Neural progenitor cell (in vitro differentiated cells): ENCODE results near the gene COL25A1. TPM values are rescaled to one million over a fixed set of nuclear protein-coding genes. Genes with fewer than 3 reads are reported as not detected.

ENCODE experiments used
- DNase-seq: peaks from one replicate; pipeline ENCODE4 v3.0.0-alpha.2; 2016; ENCODE audit warnings: low spot score
- H2AFZ ChIP-seq: fragments of 200-600 bp; sonication (generic); replicated peaks from 2 replicates; pipeline ENCODE4 v1.6.1; 2016; ENCODE audit warnings: antibody characterized with exemption
- H3F3A ChIP-seq: fragments of 200-600 bp; sonication (generic); 2 replicates; pipeline ENCODE4 v1.6.1; 2016; ENCODE audit warnings: antibody characterized with exemption, low read depth
- H3K27ac ChIP-seq: fragments of 200-600 bp; sonication (generic); 2 replicates; pipeline ENCODE4 v1.5.1; 2016; ENCODE audit warnings: mild to moderate bottlenecking
- H3K27me3 ChIP-seq: fragments of 200-600 bp; sonication (generic); 2 replicates; pipeline ENCODE4 v1.6.1; 2016; ENCODE audit warnings: mild to moderate bottlenecking, moderate library complexity
- H3K36me3 ChIP-seq: fragments of 200-600 bp; sonication (generic); 2 replicates; pipeline ENCODE4 v1.5.1; 2016
- H3K4me1 ChIP-seq: fragments of 200-600 bp; sonication (generic); 2 replicates; pipeline ENCODE4 v1.6.1; 2016; ENCODE audit warnings: mixed run types
- H3K4me2 ChIP-seq: fragments of 200-600 bp; sonication (generic); 2 replicates; pipeline ENCODE4 v1.6.1; 2016
- H3K4me3 ChIP-seq: fragments of 200-600 bp; sonication (generic); 2 replicates; pipeline ENCODE4 v1.5.1; 2016
- H3K79me2 ChIP-seq: fragments of 200-600 bp; sonication (generic); 2 replicates; pipeline ENCODE4 v1.6.1; 2016; ENCODE audit warnings: low read depth
- H3K9ac ChIP-seq: fragments of 200-600 bp; sonication (generic); 2 replicates; pipeline ENCODE4 v1.6.1; 2016
- H3K9me3 ChIP-seq: fragments of 200-600 bp; sonication (generic); 2 replicates; pipeline ENCODE4 v1.5.1; 2016; ENCODE audit warnings: low read depth
- H4K20me1 ChIP-seq: fragments of 200-600 bp; sonication (generic); 2 replicates; pipeline ENCODE4 v1.6.1; 2016; ENCODE audit warnings: low read depth
- H3K27ac Mint-ChIP-seq: 3 replicates; pipeline ENCODE4 v1.8.0; 2021; ENCODE audit warnings: mixed read lengths
- H3K27me3 Mint-ChIP-seq: 2 replicates; pipeline ENCODE4 v1.8.0; 2022; ENCODE audit warnings: low read depth, mild to moderate bottlenecking, inconsistent platforms, moderate library complexity, mixed read lengths; ENCODE audit not compliant: insufficient read depth
- H3K36me3 Mint-ChIP-seq: 3 replicates; pipeline ENCODE4 v1.8.0; 2021; ENCODE audit warnings: mixed read lengths
- H3K4me1 Mint-ChIP-seq: 3 replicates; pipeline ENCODE4 v1.8.0; 2021; ENCODE audit warnings: mixed read lengths
- H3K4me3 Mint-ChIP-seq: 3 replicates; pipeline ENCODE4 v1.8.0; 2021; ENCODE audit warnings: mild to moderate bottlenecking, moderate library complexity, mixed read lengths
- H3K9me3 Mint-ChIP-seq: 3 replicates; pipeline ENCODE4 v1.8.0; 2020; ENCODE audit warnings: mixed read lengths
- EZH2 ChIP-seq: fragments of 200-600 bp; sonication (generic); IDR thresholded peaks from 2 replicates; pipeline ENCODE4 v1.6.1; 2017; ENCODE audit warnings: antibody characterized with exemption, mild to moderate bottlenecking, moderate library complexity
- EZH2phosphoT487 ChIP-seq: fragments of 200-600 bp; sonication (generic); IDR thresholded peaks from 2 replicates; pipeline ENCODE4 v1.6.1; 2017; ENCODE audit warnings: antibody characterized with exemption
- total RNA-seq: library from RNA; depleted of rRNA; stranded (reverse); fragments of >200 nt; gene quantifications from 2 replicates; pipeline ENCODE4 v1.2.3, GENCODE V29; 2015; ENCODE audit warnings: low replicate concordance
- TF ChIP-seq, protein P1 (sequence below): fragments of 200-600 bp; sonication (generic); IDR thresholded peaks from 2 replicates; pipeline ENCODE4 v1.5.1; 2017; ENCODE audit warnings: antibody characterized with exemption, mild to moderate bottlenecking

COL25A1 gene
- total RNA-seq, 1 donor from 2014 or later, result 1.3 TPM

DNA sequence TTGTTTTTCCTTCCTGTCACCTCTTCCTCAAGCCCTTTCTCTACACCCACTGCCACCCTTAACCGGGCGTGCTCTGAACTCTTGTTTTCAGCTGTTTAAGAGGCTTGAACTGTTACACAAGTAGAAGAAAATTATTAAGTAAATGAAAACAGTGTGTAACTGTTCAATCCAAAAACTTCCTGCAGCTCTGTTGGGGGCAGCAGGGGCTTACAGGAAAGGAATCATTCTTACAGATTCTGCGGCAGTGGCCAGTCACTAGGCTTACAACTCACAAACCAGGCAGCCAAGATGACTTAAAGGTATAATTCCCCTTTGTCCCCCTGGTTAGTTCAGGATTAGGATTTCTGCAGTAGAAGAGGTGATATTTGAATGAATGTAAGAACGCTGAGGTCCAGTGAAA is 469.4 kb downstream of the COL25A1 start:
- H3K4me2 ChIP-seq, result no peak overlapping the region
- Mint-ChIP-seq H3K4me3 (no peak overlapping the region), H3K27ac (no peak overlapping the region), H3K27me3 (no peaks in the 10 kb centered on the region), H3K9me3 (no peaks in the 10 kb centered on the region), H3K36me3 (no peaks in the 10 kb centered on the region), H3K4me1 (peaks cover 2% of the 10 kb centered on the region)
- peak; percentile 40 for DNase-seq
- H3K9me3 ChIP-seq, result no peaks in the 10 kb centered on the region
- H3K4me3 ChIP-seq, result no peak overlapping the region
- no peaks in the 10 kb centered on the region for H4K20me1 ChIP-seq
- H3F3A ChIP-seq, result no peaks in the 10 kb centered on the region
- H3K79me2 ChIP-seq, result no peaks in the 10 kb centered on the region
- H3K9ac ChIP-seq, result no peak overlapping the region
- H2AFZ ChIP-seq, result no peak overlapping the region
- H3K27ac ChIP-seq, result no peak overlapping the region
- H3K27me3 ChIP-seq, result no peaks in the 10 kb centered on the region
- H3K36me3 ChIP-seq, result no peaks in the 10 kb centered on the region
- H3K4me1 ChIP-seq, result peaks cover 3% of the 10 kb centered on the region
- TF ChIP-seq, protein P1, sequence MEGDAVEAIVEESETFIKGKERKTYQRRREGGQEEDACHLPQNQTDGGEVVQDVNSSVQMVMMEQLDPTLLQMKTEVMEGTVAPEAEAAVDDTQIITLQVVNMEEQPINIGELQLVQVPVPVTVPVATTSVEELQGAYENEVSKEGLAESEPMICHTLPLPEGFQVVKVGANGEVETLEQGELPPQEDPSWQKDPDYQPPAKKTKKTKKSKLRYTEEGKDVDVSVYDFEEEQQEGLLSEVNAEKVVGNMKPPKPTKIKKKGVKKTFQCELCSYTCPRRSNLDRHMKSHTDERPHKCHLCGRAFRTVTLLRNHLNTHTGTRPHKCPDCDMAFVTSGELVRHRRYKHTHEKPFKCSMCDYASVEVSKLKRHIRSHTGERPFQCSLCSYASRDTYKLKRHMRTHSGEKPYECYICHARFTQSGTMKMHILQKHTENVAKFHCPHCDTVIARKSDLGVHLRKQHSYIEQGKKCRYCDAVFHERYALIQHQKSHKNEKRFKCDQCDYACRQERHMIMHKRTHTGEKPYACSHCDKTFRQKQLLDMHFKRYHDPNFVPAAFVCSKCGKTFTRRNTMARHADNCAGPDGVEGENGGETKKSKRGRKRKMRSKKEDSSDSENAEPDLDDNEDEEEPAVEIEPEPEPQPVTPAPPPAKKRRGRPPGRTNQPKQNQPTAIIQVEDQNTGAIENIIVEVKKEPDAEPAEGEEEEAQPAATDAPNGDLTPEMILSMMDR, result peak; percentile 34
- TF ChIP-seq EZH2phosphoT487, result no peak

DNA sequence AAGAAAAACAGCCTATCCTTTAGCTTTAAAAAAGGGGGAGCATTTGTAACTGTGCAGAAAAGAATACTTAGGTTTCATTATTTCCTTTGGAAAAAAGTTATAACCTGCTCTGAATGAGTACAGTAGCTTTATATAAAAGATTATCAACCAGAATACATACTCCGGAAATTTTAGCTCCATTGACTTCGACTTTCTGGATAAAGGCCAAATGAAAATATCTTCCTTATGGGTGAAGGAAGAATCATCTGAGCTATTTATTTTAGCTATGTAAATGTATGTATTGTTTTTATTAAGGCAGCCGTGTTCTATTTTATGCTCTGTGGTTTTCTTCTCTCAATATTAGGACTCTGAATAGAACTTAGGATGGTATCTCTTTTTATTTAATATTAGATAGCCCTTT is 470.6 kb downstream of the COL25A1 start:
- DNase-seq, result no peak
- H3K9ac ChIP-seq, result no peak overlapping the region
- no peaks in the 10 kb centered on the region for H3K9me3 Mint-ChIP-seq
- no peaks in the 10 kb centered on the region for H4K20me1 ChIP-seq
- no peak overlapping the region for H3K27ac ChIP-seq
- H3K27me3 ChIP-seq, result no peaks in the 10 kb centered on the region
- H3K4me1 Mint-ChIP-seq, result peaks cover 2% of the 10 kb centered on the region
- no peak overlapping the region for H3K4me2 ChIP-seq
- no peaks in the 10 kb centered on the region for H3K9me3 ChIP-seq
- no peaks in the 10 kb centered on the region for H3F3A ChIP-seq
- H3K27me3 Mint-ChIP-seq, result no peaks in the 10 kb centered on the region
- H3K27ac Mint-ChIP-seq, result no peak overlapping the region
- H2AFZ ChIP-seq, result no peak overlapping the region
- no peak overlapping the region for H3K4me3 Mint-ChIP-seq
- H3K79me2 ChIP-seq, result no peaks in the 10 kb centered on the region
- no peaks in the 10 kb centered on the region for H3K36me3 Mint-ChIP-seq
- TF ChIP-seq EZH2phosphoT487, result no peak
- TF ChIP-seq EZH2, result no peak
- TF ChIP-seq, protein P1, result no peak
- H3K4me3 ChIP-seq, result no peak overlapping the region
- H3K4me1 ChIP-seq, result peaks cover 3% of the 10 kb centered on the region
- no peaks in the 10 kb centered on the region for H3K36me3 ChIP-seq

DNA sequence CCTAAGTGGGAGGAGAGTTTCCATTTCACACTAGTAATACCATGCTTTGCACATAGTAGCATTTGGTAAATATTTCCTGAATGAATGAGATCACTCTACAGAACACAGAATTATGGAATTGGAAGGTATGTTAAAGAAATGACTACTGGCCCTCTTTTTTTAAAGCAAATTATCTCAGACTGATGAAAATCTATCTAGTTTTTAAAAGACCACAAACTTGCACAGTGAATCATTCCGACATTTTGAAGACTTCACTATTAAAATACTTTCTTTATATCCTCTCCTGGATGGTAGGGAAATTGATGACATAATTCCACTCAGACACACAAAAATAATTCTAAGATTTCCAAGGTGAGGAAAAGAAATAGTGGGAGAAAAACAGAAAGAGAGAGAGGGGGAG is 471.2 kb downstream of the COL25A1 start:
- Histone ChIP-seq H3K4me2 (no peak overlapping the region), H3K4me1 (peaks cover 3% of the 10 kb centered on the region), H3K36me3 (no peaks in the 10 kb centered on the region), H3K4me3 (no peak overlapping the region), H3K27me3 (no peaks in the 10 kb centered on the region), H2AFZ (no peak overlapping the region), H3K79me2 (no peaks in the 10 kb centered on the region), H3K9me3 (no peaks in the 10 kb centered on the region), H4K20me1 (no peaks in the 10 kb centered on the region), H3K9ac (no peak overlapping the region), H3K27ac (no peak overlapping the region), H3F3A (no peaks in the 10 kb centered on the region)
- no peaks in the 10 kb centered on the region for H3K27me3 Mint-ChIP-seq
- no peak for DNase-seq
- TF ChIP-seq, protein P1, result no peak
- no peak for TF ChIP-seq EZH2phosphoT487
- no peak for TF ChIP-seq EZH2
- no peak overlapping the region for H3K4me3 Mint-ChIP-seq
- H3K27ac Mint-ChIP-seq, result no peak overlapping the region
- peaks cover 2% of the 10 kb centered on the region for H3K4me1 Mint-ChIP-seq
- H3K36me3 Mint-ChIP-seq, result no peaks in the 10 kb centered on the region
- H3K9me3 Mint-ChIP-seq, result no peaks in the 10 kb centered on the region
